Daoy (cell line): ENCODE data around the gene DMD. TPM values are rescaled to one million over a fixed set of nuclear protein-coding genes. Genes with fewer than 3 reads are reported as not detected.

ENCODE experiments used
- DNase-seq: peaks from one replicate; pipeline ENCODE4 v3.0.0-alpha.2; 2015; ENCODE audit warnings: low read depth
- total RNA-seq: library from RNA; depleted of rRNA; stranded (reverse); fragments of >200 nt; shearing (Covaris generic); gene quantifications from 2 replicates; pipeline ENCODE4 v1.2.3, GENCODE V29; 2014

Gene DMD
- total RNA-seq, 1 experiment from 2014 or later, result 14.1 TPM

DNA sequence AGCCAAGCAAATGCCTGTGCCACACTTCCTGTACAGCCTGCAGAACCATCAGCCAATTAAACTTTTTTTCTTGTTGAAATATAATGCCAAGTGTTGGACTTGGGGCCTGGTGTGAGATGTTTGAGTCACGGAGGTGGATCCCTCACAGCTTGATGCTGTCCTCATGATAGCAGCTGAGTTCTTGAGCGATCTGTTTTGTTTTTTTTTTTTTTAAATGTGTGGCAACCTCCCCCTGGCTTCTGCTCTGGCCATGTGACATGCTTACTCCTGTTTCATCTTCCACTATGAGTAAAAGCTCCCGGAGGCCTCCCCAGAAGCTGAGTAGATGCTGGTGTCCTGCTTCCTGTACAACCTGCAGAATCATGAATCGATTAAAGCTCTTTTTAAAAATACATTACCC, 1166.2 kb downstream of the DMD start:
- DNase-seq, result peak; percentile 5

DNA sequence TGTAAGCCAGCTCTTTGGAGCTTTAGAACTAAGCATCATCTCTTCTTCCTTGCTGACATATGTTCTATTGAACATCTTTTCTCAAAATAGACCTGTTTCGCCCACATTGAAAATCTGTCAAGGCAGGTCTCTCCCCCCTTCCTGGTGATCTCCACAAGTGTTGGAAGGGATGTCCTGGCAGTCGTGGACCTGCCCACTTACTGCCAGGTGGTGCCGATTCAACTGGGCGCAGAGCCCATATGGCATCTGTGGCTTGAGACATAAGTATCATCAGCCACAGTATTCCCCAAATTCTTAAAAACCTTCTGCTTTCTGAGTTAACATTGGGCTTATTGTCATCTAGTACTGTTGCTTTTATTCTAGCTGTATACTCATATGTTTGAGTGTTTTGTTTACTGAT, 1170.2 kb downstream of the DMD start:
- no peak for DNase-seq

DNA sequence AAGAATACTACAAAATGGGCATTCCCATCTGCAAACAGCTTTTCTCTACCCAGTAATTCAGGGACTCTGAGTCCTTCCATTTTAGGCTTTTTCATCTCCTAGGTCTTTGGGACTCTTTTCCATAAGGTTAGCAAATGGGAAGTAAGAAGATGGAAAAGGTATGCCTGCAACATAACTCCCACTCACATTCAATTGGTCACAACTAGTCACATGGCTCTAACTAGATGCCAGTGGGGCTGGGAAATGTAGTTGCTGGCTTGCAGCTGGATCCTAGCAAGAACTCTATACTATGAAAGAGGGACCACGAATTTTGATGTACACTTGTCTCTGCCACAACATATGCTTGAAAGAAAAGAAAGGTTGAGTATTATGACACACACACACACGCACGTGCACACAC, 1184.6 kb downstream of the DMD start:
- no peak for DNase-seq

DNA sequence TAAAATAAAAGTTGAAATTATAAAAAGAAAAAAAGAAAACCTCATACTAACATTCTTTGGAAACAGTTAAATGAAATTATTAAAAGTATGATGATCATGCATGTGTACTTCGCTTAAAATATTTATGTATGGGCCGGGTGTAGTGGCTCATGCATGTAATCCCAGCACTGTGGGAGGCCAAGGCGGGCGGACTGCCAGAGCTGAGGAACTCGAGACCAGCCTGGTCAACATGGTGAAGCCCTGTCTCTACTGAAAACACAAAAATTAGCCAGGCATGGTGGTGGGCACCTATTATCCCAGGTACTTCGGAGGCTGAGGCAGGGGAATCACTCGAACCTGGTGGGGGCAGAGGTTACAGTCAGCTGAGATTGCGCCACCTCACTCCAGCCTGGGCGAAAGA, 1187.3 kb downstream of the DMD start:
- peak; percentile 1 for DNase-seq

DNA sequence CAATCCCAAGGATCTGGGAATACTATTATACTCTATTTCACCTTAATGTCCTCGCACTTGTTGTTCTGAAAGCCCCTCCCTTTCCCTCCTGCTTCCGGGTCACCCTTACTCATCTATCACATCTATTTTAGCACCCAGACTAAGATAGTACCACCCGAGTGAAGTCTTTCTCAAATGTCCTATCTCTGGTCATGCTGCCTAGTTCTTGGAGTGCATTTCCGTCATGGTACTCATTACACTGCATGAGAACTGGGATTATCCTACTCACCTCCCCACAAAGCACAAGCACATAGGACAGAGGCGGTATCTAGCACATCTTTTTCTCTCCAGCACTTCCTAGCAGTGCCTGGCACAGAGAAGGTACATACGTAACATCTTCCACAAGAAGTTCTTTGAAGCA, 1195.2 kb downstream of the DMD start:
- no peak for DNase-seq

DNA sequence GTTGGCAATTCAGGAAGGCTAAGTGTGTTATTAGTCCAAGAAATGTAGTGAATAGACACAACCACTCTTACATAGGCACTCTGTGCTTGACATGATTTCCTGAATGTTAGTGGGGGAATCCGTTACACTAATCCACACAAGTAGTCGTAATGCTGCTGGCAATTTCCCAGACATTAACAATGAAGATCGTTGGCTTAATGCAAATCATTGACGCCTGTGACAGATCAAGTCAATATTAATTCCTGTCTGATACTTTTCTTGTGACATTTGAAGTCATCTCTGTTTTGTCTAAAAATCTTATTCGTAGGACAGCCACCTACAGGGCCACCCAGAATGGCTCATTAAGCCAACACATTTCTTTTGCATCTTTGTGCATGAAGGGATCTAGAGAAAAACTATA, 1200.4 kb downstream of the DMD start:
- no peak for DNase-seq

DNA sequence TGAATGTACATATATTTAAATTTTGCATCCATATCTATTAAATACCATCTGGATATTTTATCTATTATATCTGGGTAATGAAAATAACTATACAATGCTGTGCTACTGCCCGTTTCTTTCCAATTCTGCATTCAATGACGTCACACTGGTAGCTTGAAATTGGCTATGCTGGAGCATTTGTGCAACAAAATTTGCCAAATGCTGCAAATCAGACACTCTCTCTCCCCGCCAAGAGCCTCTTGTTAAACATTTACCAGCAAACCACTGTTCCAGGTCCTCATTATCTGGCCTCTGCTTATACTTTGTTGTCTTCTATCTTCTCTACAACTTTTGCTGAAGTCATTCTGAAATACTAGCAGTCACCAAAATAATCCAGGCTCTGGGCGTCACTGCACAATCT, 1201.1 kb downstream of the DMD start:
- no peak for DNase-seq

DNA sequence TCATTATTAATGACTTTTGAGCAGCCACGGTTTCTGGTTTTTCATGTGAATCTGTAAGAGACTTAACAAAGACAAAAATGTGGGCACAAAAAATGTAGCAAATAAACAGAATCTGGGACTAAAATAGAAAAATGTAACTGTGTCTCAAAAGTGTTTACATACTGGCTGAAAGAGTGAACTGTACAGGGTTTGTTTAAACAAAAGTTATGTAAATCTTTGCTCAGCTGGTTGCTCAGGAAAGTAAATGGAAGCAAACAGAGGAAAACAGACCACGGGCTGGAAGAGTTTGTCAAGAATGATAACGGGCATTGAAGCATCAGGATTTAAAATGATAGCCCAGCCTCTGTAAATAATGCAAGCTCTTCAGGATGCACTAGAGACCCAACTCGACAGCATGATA, 1217.7 kb downstream of the DMD start:
- DNase-seq, result no peak

DNA sequence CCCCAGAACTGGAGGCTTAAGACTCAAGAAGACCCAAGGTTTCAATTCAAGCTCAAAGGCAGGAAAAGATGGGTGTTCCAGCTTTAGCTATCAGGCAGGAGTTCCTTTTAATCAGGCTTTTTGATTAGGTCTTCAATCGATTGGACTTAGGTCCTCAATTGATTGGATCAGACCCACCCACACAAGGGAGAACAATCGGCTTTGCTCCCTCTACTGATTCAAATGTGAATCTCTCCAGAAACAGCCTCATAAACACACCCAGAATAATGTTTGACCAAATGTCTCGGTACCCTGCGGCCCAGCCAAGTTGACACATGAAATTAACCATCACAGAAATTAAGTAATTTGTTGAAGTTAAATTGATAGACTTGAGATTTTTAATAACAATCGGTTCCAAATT, 1222.4 kb downstream of the DMD start:
- no peak for DNase-seq

DNA sequence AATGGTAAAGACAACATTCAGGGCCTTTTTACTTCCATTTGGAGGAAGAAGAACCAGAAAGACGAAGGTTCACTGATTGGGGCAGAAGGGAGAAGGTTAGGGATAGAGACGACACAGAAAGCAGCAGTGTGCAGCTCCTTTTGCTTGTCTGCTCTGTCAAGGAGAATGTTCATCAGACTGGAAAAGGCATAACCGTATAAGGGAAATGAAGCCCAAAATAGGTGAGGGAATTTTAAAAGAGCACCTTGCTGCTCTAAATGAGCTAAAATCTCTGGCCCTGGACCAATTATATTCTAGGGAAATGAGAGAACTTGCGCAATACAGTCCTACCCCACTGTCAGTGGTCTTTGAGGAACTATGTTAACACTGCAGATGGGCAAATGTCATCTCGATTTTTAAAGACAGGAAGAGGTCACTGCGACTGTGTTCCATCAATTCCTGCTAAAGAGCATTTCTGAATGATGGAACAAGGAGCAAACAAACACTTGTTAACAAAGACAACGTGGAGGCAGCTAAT, 1229.7 kb downstream of the DMD start:
- DNase-seq, result no peak

DNA sequence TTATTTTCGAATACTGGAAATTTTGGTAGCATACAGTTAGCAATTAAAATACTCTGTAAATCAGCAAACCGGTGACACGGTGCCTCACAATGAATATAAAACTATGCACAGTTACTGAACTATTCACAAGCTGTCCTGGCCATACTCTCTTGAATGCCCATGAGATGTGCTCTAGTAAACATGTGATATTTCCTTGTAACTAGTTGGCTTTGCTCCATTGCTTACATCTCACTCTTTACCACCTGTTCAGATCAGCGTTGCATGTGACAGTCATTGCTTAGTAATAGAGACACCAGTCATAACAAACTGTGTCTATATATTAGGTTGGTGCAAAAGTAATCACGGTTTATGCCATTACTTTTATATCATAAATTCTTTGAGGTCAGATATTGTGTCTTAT, 1241.6 kb downstream of the DMD start:
- DNase-seq, result no peak

DNA sequence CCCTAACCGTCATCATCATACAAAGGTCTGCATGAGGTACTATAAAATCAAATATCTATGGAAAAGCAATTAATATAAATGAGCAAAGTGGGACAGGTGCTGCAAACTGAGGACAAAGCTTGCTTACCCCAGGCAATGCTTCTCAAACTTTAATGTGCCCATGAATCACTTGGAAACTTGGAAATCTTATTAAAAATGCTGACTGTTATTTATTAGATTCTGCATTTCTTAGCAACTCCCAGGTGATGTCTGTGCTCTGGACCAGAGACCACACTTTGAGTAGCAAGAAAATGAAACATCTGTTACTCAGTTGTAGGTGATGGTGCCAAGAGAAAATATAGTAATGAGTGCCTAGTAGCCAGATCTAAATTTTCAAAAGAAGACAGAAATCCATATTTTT, 1249.1 kb downstream of the DMD start:
- DNase-seq, result no peak

DNA sequence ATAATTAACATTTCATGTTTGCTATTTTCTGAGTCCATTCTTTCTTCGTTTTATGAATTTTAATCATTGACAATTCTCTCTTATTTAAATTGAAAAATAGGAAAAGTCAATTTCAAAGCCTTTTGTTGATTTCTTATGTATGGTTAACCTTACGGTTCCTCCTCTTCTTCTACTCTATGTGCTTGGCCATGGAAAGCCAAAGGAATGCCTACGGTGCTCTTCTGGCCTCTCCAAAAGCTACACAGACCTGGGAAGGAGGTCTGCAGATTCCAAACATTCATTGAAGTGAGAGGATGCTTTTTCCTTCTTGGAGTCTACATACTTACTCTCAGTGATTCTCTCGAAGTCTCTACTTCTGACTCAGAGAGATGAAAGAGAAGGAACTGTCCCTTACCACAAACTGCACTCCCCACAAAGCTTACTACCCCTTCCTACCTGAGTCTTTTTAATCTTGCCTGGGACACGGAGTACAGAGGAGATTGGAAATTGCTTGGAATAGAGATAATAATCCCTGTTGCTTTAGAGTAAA, 1276.4 kb downstream of the DMD start:
- peak; percentile 6 for DNase-seq

DNA sequence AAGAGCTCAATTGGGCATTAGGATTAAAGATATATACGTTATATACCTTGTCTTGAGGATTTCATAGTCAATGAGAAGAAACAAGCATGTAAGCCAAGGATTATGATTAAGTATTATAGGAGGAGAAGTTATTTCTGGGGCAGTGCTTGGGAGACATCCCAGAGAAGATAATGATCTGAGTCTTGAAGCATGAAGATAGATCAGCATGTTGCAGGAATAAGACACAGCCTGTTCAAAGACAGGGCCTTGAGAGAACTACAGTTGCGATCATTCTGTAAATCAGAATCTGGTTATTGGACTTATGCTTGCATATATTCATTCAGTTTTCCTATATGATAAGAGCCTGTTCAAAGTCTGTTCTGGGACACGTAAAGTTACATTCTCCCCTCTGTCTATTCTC, 1277.3 kb downstream of the DMD start:
- no peak for DNase-seq

DNA sequence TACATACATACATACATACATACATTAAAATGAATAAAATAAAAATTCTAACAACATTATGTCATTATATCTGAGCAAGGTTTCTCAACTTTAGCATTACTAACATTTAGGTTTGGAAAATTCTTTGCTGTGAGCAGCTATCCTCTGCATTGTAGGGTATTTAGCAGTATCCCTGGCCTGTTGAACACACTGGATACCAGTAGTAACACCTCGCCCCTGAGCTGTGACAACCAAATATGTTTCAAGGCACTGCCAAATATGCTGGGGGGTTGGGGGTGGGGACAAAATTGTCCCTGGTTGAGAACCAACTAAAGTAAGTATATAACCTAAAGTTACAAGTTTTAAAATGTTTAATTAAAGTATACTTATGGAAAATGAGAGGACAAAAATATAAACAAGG, 1278.6 kb downstream of the DMD start:
- peak; percentile 9 for DNase-seq

DNA sequence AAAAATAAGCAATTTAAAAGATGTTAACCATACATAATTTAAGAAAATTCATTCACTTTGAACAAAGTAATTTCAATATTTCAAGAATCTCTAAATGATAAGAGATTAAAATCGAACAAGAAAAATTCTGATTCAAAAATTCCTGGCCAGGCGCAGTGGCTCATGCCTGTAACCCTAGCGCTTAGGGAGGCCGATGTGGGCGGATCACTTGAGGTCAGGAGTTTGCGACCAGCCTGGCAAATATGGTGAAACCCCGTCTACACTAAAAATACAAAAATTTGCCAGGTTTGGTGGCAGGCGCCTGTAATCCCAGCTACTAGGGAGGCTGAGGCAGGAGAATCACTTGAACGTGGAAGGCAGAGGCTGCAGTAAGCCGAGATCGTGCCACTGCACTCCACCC, 1279.0 kb downstream of the DMD start:
- peak; percentile 23 for DNase-seq

DNA sequence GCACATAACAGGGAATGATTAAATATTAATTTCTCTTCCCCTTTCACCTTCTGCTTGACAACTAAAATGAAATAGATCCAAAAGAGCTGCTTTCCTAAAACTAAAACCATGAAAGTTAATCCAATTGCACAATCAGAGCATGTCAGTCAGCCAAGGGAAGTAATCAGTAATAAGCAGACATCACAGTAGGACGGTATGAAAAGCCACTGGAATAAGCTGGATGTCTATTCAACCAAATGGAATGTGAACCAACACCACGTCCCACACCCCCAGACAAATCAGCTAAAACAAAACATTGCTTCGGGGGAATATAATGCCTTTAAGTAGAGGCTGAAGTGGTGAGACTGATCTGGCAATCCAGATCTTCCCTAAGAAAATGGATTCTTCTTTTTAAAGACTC, 1280.1 kb downstream of the DMD start:
- DNase-seq, result peak; percentile 75

DNA sequence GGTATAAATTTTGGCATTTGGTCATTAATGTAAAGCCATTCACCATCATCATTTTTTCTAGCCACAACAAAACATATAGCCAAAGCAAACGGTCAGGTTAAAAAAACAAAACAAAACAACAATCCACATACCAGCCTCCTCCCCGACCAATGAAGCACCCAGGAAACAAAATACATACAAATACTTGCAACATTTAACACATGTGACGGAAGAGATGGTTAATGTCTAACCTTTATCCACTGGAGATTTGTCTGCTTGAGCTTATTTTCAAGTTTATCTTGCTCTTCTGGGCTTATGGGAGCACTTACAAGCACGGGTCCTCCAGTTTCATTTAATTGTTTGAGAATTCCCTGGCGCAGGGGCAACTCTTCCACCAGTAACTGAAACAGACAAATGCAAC, 1282.0 kb downstream of the DMD start:
- DNase-seq, result no peak

DNA sequence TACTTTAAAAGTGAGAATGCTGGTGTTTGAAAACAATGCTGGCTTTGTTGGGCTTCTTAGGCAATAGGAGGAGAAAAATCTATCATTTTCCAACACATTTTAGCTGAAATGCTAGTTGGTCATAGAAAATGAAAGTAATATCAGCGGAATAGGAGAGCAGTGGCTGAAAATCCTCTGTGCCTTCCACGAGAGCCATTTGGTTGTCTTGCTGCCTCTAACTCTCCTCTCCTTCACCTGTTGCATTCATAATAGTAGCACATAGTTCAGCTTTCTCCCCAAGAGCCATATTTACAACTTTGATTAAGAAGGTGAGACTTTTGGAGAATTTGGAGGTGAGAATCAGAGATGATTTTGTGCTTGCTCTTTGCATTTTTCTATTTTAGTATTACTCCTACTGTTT, 1290.1 kb downstream of the DMD start:
- no peak for DNase-seq

DNA sequence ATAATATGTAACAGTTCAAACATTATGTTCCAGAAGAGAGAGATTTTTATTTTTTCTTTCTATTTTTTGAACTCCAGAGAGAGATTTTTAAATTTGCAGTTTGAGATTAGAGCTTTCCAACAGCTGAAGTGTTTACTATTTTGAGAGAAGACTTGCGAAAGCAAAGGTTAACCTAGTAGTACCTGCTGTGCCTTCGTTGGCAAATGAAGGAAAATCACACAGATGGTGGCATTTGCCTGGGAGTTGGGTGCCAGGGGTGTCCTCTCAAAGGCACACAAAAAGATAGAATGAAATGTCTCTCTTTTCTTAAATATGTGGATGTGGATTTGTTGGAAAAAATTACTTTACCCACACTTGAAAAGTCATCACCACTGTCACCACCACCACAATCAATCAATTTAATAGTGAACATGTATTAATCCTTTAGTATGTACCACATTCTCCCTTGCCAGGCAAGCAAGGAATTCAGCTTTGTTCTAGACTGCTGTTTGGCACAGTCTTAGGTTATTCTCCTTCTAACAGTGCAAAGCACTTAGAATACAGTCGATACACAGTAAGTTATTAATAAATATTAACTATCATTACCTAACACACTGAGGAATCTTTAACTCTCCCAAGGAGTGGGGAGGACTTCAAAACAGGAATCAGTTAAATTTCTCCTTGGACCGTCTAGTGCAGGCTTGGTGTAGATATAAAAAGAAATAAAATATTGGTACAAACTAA, 1301.3 kb downstream of the DMD start:
- DNase-seq, result no peak

DNA sequence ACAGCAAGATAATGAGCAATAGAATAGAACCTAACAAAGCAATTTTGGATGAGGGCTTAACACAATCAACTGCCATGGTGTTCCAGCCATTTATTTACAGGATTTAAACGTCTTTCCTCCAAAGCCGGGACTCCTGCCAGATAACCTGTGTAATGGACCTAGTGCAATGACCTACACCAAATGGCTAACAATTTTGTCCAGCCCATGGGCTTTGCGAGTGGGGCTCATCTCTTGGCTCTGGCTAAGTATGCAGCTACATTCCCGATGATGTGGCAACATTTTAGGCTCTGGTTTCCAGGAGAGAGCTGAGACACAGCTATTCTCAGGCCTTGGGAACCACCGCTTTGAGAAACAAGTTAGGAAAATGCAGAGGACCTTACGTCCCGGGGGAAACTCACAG, 1317.2 kb downstream of the DMD start:
- no peak for DNase-seq

DNA sequence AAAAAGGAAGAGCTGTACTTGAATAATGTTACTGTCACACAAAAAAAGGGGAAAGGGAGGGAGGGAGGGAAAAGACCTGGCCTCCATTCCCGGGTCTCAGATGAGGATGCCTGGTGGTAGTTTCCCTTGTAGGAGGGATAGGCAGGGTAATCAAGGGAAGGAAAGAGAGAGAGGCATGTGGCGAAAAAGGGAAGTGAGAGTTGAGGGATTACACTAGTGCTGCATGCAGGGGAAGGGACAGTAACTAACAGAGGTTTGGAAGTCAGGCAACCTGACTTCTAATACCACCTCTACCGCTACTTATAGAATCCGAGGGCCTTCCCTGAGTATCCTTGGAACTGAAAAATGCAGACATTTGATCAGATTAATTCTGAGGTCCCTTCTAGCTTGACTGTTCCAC, 1317.8 kb downstream of the DMD start:
- no peak for DNase-seq

DNA sequence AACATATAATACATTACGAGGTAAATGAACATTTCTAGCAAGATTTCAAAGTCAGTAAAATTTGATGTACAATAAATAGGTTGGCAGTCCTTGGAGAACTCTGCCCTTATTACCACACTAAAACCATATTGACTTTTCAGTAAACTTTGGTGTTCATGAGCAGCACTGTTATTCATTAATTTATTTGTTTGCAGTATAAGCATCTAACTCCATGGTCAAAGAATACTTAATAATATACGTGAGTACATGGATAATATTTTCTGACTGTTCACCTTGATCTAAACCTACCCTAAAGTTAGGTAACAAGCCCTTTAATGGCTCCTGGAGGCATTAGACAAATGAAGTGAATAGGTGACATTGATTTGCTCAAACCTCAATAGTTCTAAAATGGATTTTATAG, 1322.3 kb downstream of the DMD start:
- no peak for DNase-seq

DNA sequence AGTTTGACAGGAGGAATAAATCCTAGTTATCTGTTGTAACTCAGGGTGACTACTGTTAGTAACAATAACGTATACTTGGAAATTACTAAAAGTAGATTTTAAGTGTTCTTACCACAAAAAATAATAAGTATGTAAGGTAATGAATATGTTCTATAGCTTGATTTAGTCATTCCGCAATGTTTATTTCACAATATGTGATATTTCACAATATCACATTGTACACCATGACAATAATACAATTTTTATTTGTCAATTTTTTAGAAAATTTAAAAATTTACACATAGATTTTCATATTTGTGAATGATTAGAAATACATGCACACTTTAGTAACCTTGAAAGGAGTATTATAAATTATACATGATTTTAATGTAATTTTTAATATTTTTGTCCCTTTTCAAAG, 1326.8 kb downstream of the DMD start:
- DNase-seq, result no peak
